Sigmoid colon (tissue), 7 donors: ENCODE measurements around the gene NMBR. TPM values are rescaled to one million over a fixed set of nuclear protein-coding genes. Genes with fewer than 3 reads are reported as not detected.
A peak's percentile ranks its signal among the peaks of the same experiment; 100 is the strongest.
"Not testable (repeated sequence)": the region's sequence is repeated elsewhere in the genome, so short reads cannot be mapped to it uniquely, and the experiment has no call there.

Source experiments
- DNase-seq: peaks from one replicate; pipeline ENCODE4 v3.0.0-alpha.2; 2019
- H3K27ac ChIP-seq, 4 donors: fragments of 200-600 bp; sonication (generic); one replicate each; pipeline ENCODE4 v1.5.1; 2016 to 2019; ENCODE audit warnings: mild to moderate bottlenecking in 1 of 4
- H3K27me3 ChIP-seq, 3 donors: fragments of 200-600 bp; sonication (generic); one replicate each; pipeline ENCODE4 v1.5.1; 2019; ENCODE audit warnings: mild to moderate bottlenecking in 1 of 3
- H3K36me3 ChIP-seq, 4 donors: fragments of 200-600 bp; sonication (generic); one replicate each; pipeline ENCODE4 v1.5.1; 2016 to 2019
- H3K4me1 ChIP-seq, 4 donors: fragments of 200-600 bp; sonication (generic); one replicate each; pipeline ENCODE4 v1.5.1; 2017 to 2019
- H3K4me3 ChIP-seq, 4 donors: fragments of 200-600 bp; sonication (generic); one replicate each; pipeline ENCODE4 v1.5.1; 2017 to 2019; ENCODE audit warnings: mild to moderate bottlenecking in 2 of 4, moderate library complexity in 1 of 4
- H3K9me3 ChIP-seq, 4 donors: fragments of 200-600 bp in 3 of 4; sonication (generic) in 3 of 4; one replicate each; pipeline versions ENCODE4 v1.5.1 to v1.6.1; 2013 to 2019
- EP300 ChIP-seq, 4 donors: sonication (generic); formaldehyde crosslinking; IDR thresholded peaks; one replicate each; pipeline ENCODE4 v1.6.1; 2017; ENCODE audit warnings: antibody characterized with exemption in 4 of 4
- POLR2A ChIP-seq, 2 donors: fragments of 450-650 bp; IDR thresholded peaks; one replicate each; pipeline ENCODE4 v1.6.1; 2016; ENCODE audit warnings: antibody characterized with exemption in 2 of 2, mild to moderate bottlenecking in 2 of 2, moderate library complexity in 2 of 2
- POLR2AphosphoS5 ChIP-seq, 4 donors: sonication (generic); formaldehyde crosslinking; IDR thresholded peaks; one replicate each; pipeline ENCODE4 v1.6.1; 2017; ENCODE audit warnings: antibody characterized with exemption in 4 of 4
- WGBS, 2 donors: extraction: QIAGEN DNeasy Blood & Tissue Kit; methylation state at CpG; one replicate each; pipeline ENCODE4 v1.1.7; 2013; 5-methylcytosine and 5-hydroxymethylcytosine counted together
- intact Hi-C: fragments of 100-400 bp; cut with DNase I; formaldehyde crosslinking; loops from one replicate; pipeline ENCODE4 v1.15.1; 2023
- polyA plus RNA-seq, 3 donors: library from polyadenylated mRNA; stranded (reverse); fragments of 200-250 nt; gene quantifications; one replicate each; pipeline ENCODE4 v1.2.3, GENCODE V29; 2013
- total RNA-seq, 4 donors: library from RNA; depleted of rRNA; stranded (reverse); fragments of >200 nt; gene quantifications; one replicate each; pipeline ENCODE4 v1.1.0, GENCODE V29; 2016
- TF ChIP-seq, protein P1 (sequence below), 4 experiments: fragments of 450-650 bp in 3 of 4; fragments of 200-600 bp in 1 of 4; IDR thresholded peaks; one replicate each; pipeline ENCODE4 v1.5.1; 2016 to 2019; ENCODE audit warnings: antibody characterized with exemption in 4 of 4, mild to moderate bottlenecking in 3 of 4, moderate library complexity in 2 of 4
- donor health status: healthy with polysubstance abuse.
- donor health status: Bipolar disorder and iron deficiency.
- donor health status: healthy.

Gene NMBR
- total and polyA plus RNA-seq, 7 donors: not detected

DNA sequence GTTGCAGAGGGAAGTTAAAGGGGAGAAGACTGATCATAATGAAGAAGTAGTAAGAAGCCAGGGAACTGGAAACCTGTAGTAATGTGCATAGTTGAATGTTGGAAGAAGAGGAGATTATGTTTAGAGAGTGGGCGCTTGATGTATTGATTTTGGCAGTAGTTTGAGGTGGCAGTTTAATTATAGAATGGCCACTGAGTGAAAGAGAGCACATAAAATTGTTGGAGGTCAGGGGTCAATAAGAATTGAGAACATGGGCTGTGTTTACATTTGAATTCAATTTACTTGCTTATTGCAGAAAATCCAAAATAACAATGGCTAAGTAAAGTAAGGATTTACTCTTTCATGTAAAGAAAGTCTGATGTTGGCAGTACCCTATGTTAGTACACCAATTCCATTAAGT lies 15.9 kb upstream of the NMBR start:
- WGBS, 2 donors: 30 to 71% methylated on average over 1 of the region's 1 CpG
- H3K9me3 ChIP-seq: no peaks in the 10 kb centered on the region
- DNase-seq: no peak
- TF ChIP-seq EP300 (IDR thresholded peaks at IDR 0.05) (no peak), POLR2AphosphoS5 (IDR thresholded peaks at IDR 0.05) (no peak), POLR2A (IDR thresholded peaks at IDR 0.05) (no peak)
- TF ChIP-seq, protein P1, sequence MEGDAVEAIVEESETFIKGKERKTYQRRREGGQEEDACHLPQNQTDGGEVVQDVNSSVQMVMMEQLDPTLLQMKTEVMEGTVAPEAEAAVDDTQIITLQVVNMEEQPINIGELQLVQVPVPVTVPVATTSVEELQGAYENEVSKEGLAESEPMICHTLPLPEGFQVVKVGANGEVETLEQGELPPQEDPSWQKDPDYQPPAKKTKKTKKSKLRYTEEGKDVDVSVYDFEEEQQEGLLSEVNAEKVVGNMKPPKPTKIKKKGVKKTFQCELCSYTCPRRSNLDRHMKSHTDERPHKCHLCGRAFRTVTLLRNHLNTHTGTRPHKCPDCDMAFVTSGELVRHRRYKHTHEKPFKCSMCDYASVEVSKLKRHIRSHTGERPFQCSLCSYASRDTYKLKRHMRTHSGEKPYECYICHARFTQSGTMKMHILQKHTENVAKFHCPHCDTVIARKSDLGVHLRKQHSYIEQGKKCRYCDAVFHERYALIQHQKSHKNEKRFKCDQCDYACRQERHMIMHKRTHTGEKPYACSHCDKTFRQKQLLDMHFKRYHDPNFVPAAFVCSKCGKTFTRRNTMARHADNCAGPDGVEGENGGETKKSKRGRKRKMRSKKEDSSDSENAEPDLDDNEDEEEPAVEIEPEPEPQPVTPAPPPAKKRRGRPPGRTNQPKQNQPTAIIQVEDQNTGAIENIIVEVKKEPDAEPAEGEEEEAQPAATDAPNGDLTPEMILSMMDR (IDR thresholded peaks at IDR 0.05): no peak
- peaks cover 0 to 12% (median 7%) of the 10 kb centered on the region in 4 donors for H3K4me1 ChIP-seq
- no peak overlapping the region for H3K4me3 ChIP-seq
- H3K27me3 ChIP-seq: no peaks in the 10 kb centered on the region
- intact Hi-C loops: no loop called here
- H3K36me3 ChIP-seq: peaks cover 0 to 17% (median 4%) of the 10 kb centered on the region in 4 donors
- no peak overlapping the region for H3K27ac ChIP-seq

GRCh38 chr6:142156758-142157068 lies 9.8 kb upstream of the NMBR start:
- H3K4me3 ChIP-seq, H3K27ac ChIP-seq, H3K9me3 ChIP-seq, H3K27me3 ChIP-seq, DNase-seq, H3K36me3 ChIP-seq, intact Hi-C loops: not testable (repeated sequence)
- WGBS, 2 donors: 94% methylated on average over 4 of the region's 4 CpGs
- H3K4me1 ChIP-seq: peaks cover 0 to 20% (median 9%) of the 10 kb centered on the region in 4 donors

- DNase-seq: no peak
- Histone ChIP-seq H3K4me1 (peaks cover 0 to 20% (median 8%) of the 10 kb centered on the region in 4 donors), H3K9me3 (no peaks in the 10 kb centered on the region), H3K27ac (no peak overlapping the region), H3K4me3 (no peak overlapping the region), H3K27me3 (no peaks in the 10 kb centered on the region), H3K36me3 (no peaks in the 10 kb centered on the region)
- 54 to 62% methylated on average over 5 of the region's 5 CpGs for WGBS, 2 donors
- no peak for TF ChIP-seq EP300 (IDR thresholded peaks at IDR 0.05)
- TF ChIP-seq, protein P1 (IDR thresholded peaks at IDR 0.05): peak in 1 of 4 experiments; percentile 5
- intact Hi-C loops: no loop called here
Observed at GRCh38 chr6:142155895-142156757, 9.2 kb upstream of the NMBR start.

GRCh38 chr6:142155091-142155490 lies 8.2 kb upstream of the NMBR start:
- no peaks in the 10 kb centered on the region for H3K36me3 ChIP-seq
- no peak for TF ChIP-seq EP300 (IDR thresholded peaks at IDR 0.05)
- no peak for TF ChIP-seq POLR2AphosphoS5 (IDR thresholded peaks at IDR 0.05)
- TF ChIP-seq POLR2A (IDR thresholded peaks at IDR 0.05): no peak
- TF ChIP-seq, protein P1 (IDR thresholded peaks at IDR 0.05): no peak
- no peak overlapping the region for H3K4me3 ChIP-seq
- intact Hi-C loops: no loop called here
- H3K27ac ChIP-seq: no peak overlapping the region
- WGBS, 2 donors: 65 to 75% methylated on average over 3 of the region's 3 CpGs
- peaks cover 0 to 20% (median 8%) of the 10 kb centered on the region in 4 donors for H3K4me1 ChIP-seq
- H3K9me3 ChIP-seq: no peaks in the 10 kb centered on the region
- DNase-seq: no peak
- H3K27me3 ChIP-seq: no peaks in the 10 kb centered on the region

DNA sequence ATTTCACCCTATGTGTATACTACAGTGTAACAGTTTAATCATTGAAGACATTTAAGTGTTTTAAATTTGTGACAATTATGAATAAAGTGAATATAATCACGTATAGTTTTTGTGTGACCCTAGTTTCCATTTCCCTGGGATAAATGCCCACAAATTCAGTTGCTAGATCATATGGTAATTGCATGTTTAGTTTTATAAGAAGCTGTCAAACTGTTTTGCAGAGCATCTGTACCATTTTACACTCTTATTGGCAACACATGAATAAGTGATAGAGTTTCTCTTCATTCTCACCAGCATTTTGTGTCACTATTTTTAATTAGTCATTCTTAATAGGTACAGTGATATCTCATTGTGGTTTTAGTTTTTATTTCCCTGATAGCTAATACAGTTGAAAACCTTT lies 7.4 kb upstream of the NMBR start:
- no peak for TF ChIP-seq EP300 (IDR thresholded peaks at IDR 0.05)
- no peak for TF ChIP-seq POLR2A (IDR thresholded peaks at IDR 0.05)
- no peak for TF ChIP-seq POLR2AphosphoS5 (IDR thresholded peaks at IDR 0.05)
- TF ChIP-seq, protein P1 (IDR thresholded peaks at IDR 0.05): no peak
- no peak for DNase-seq
- peaks cover 0 to 24% (median 8%) of the 10 kb centered on the region in 4 donors for H3K4me1 ChIP-seq
- H3K4me3 ChIP-seq: no peak overlapping the region
- no peaks in the 10 kb centered on the region for H3K27me3 ChIP-seq
- intact Hi-C loops: no loop called here
- no peaks in the 10 kb centered on the region for H3K9me3 ChIP-seq
- WGBS, 2 donors: 85 to 93% methylated on average over 1 of the region's 1 CpG
- H3K27ac ChIP-seq: no peak overlapping the region
- H3K36me3 ChIP-seq: no peaks in the 10 kb centered on the region
